Hematopoietic multipotent progenitor cell treated with erythropoietin and hydrocortisone succinate and interleukin-3 and kit ligand, for 17 days (in vitro differentiated cells): ENCODE data around the gene ATP5PF.
A peak's percentile ranks its signal among the peaks of the same experiment; 100 is the strongest.
"Not testable (repeated sequence)": the region's sequence is repeated elsewhere in the genome, so short reads cannot be mapped to it uniquely, and the experiment has no call there.

Experiments used
- DNase-seq: peaks from one replicate; pipeline ENCODE4 v3.0.0-alpha.2; 2015; ENCODE audit warnings: low spot score

ATP5PF gene

GRCh38 chr21:25734904-25735645, at the start of gene ATP5PF, which contains the start of gene GABPA:
Gene ATP5PF (minus strand): TSS chr21:25734904. CDS start chr21:25729794, 5,110 bp downstream.
Gene GABPA (plus strand): TSS chr21:25734972. CDS start chr21:25741599, 6,627 bp downstream.
- peak; percentile 96 for DNase-seq

GRCh38 chr21:25778126-25778875, 43.6 kb upstream of the ATP5PF start:
- not testable (repeated sequence) for DNase-seq

- no peak for DNase-seq
Measured at GRCh38 chr21:25776440-25776839, 41.7 kb upstream of the ATP5PF start.

DNA sequence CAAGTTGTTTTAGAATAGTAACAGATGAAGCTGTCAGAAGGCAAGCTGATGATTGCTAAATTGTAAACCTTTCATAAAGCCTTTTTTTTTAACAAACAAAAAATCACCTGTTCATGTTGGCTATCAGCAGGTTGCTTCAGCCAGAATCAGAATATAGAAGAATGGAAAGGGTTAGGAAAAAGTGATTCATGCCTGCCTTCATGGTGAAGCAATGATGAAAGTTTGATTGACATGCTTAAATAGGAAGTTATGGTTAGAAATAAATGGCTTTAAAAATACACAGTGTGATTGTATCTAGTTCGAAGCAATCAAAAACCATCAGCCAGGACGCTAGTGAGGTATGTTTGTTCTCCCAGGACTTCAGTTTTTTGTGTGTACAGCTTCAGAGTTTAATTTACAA, 38.0 kb upstream of the ATP5PF start:
- DNase-seq, result no peak

DNA sequence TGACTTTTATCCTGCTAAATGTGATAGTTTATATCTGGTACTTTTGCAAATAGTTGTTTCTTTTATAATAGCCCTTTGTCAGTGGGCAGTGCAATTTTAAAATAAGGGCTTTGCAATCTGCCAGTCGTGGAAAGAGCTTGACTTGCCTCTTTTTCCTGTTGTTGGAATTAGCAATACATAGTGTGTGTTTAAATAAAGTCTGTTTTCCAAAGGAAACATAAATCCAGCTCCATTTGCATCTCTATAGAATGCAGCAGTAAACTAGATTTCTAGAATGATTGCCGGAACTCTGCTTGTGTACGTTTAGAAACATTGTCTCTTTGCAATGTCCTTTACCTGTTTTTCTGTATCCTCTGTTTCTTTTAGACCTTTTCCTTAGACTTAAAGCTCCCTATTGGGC, 33.2 kb upstream of the ATP5PF start:
- DNase-seq, result no peak

GRCh38 chr21:25764065-25764464, 29.4 kb upstream of the ATP5PF start:
- DNase-seq, result no peak

DNA sequence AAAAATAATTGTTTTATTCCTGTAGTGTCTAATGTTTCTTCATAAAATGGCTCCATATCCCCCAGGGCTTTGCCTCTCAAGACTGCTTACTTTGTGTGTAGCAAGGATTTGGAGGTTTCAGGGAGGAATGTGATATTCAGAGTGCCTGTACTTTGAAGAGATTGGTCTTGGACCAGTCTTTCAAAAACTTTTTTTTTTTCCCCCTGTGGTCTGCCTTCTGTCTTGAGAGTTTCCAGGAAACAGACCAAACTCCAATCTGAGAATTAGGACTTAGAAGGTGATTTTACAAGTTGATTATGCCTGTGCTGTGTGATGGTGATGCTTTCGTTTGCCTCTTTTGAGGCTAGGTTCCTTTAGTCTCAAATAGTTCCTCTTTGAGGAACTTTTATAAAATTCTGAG, 26.0 kb upstream of the ATP5PF start:
- DNase-seq, result no peak

GRCh38 chr21:25760061-25760460, 25.4 kb upstream of the ATP5PF start:
- no peak for DNase-seq

GRCh38 chr21:25759573-25759972, 24.9 kb upstream of the ATP5PF start:
- no peak for DNase-seq

GRCh38 chr21:25757531-25757930, 22.8 kb upstream of the ATP5PF start:
- DNase-seq, result no peak

GRCh38 chr21:25756190-25756932, 21.7 kb upstream of the ATP5PF start:
- DNase-seq, result no peak

- no peak for DNase-seq
Measured at GRCh38 chr21:25752416-25752815, 17.7 kb upstream of the ATP5PF start.

- DNase-seq, result no peak
Measured at GRCh38 chr21:25750085-25750484, 15.4 kb upstream of the ATP5PF start.

DNA sequence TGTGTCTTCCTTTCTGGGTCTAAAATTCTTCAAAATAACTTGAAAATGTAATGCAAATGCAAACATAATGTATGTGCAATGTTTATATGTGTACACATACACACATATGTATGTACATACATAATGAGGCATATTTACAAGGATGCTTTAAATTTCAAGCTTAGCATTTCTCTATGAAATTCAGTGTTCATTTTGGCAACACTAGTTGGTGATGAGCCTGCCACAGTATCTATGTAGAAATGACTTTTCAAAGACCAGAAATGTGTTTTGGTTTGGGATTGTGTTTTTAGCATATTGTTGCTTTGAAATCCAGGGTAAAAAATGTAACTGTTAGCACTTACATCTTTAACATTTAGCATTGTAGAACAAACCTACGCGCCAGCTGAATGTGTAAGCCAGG, 10.2 kb upstream of the ATP5PF start:
- DNase-seq, result no peak

- no peak for DNase-seq
Measured at GRCh38 chr21:25742900-25743299, 8.2 kb upstream of the ATP5PF start.

GRCh38 chr21:25737421-25737820, 2.7 kb upstream of the ATP5PF start:
- DNase-seq, result no peak

- DNase-seq, result peak; percentile 39
Measured at GRCh38 chr21:25735646-25736597, 1.2 kb upstream of the ATP5PF start.

DNA sequence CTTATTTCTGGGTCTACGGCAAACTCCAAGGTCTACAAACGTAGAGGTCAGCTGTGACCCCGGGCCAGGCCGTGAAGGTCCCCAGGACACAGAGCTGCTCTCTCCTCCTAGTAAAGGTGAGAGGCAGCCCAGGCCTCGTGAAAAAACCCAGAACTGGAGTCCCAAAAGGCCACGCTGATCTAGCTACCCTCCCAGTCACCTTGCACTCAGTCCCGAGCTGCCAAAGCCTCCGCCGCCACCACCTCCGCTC, 125 bp downstream of the ATP5PF start:
- DNase-seq, result no peak

DNA sequence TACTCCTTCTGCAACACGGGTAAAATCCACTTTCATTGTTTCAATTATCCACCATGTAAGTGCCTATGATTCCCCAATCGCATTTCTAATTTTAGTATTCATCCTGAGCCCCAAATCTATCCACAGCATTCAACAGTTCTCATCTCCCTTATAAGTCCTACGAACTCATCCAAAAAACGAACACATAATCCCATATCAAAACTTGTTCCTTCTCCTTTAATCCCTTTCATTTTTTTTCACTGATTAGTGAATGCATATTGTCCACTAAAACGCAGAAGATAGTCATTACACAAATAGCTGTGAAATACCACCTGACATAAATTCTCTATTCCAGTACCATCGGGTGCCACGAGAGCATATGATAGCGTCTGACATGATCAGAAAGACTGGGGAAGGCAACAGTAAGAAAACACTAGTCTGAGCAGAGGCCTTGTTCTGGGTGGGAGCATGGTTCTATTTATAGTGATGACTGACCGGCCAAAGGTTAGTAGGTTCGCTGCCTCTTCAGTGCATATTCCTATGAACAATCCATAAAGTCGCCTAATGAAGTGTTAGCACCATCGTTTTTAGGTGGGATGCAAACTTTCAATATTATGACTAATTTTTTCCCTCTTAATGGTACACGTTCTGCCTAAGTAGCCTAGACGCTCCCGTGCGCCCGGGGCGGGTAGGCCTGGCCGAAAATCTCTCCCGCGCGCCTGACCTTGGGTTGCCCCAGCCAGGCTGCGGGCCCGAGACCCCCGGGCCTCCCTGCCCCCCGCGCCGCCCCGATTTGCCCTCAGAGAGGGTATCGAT, 648 bp downstream of the ATP5PF start:
- DNase-seq, result no peak

DNA sequence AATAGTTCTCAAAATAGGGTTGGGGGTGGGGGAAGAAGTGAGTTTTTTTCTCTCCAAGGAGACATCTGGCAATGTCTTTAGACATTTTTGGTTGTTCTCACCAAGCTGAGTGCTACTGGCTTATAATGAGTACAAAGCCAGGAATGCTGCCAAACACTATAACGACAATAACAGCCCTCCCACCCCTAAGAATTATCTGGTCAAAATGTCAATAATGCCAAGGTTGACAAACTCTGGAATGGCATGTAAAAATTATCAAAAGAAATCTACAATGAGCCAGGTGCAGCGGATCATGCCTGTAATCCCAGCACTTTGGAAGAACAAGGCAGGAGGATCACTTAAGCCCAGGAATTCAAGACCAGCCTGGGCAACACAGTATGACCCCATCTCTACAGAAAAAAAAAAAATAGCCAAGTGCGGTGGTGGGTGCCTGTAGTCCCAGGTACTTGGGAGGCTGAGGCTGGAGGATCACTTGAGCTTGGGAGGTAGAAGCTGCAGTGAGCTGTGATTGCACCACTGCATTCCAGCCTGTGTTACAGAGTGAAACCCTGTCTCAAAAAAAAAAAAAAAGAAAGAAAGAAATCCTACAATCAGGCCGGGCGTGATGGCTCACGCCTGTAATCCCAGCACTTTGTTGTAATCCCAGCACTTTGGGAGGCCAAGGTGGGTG, 2.5 kb downstream of the ATP5PF start:
- no peak for DNase-seq
